GM19239 (cell line): ENCODE measurements around the gene FNTB.
A peak's percentile ranks its signal among the peaks of the same experiment; 100 is the strongest.

Experiments used
- DNase-seq: peaks from one replicate; pipeline ENCODE4 v3.0.0; 2011; ENCODE audit warnings: low spot score; ENCODE audit not compliant: insufficient read length
- FAIRE-seq: peaks from 2 replicates; lab custom pipeline; 2011; peaks lifted over from hg19 to GRCh38; lab: Jason Lieb, UNC

Gene FNTB

DNA sequence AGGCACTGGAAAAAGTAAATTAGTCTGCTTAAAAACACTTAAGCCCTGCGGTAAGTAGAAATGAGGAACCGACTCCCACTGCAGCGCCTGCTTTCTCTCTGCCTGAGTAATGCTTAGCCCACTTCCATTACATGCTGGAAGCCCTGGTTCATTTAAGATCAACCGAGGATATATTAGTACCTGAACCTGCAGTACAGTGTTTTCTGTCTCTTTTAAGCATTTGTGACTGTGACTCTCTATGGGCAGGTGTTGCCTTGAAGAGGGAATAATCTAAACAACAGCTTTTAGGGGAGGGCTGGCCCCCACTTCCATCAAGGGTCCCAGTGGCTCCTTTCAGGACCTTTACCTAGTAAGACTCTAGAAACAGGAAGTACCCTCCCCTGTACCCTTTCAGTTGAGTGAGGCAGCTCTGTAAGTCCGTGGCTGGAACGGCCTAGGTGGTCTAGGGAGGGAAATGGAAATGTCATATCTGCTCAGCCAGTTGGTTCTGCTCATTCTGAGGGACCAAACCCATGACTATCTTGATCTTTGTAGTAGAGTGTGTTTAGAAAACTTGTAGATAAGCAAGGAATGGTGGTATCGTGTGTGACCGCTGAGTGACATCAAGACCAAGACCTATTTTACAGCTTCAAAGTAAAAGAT lies 56.2 kb downstream of the FNTB start:
- DNase-seq = peak; percentile 21
- FAIRE-seq = no peak

DNA sequence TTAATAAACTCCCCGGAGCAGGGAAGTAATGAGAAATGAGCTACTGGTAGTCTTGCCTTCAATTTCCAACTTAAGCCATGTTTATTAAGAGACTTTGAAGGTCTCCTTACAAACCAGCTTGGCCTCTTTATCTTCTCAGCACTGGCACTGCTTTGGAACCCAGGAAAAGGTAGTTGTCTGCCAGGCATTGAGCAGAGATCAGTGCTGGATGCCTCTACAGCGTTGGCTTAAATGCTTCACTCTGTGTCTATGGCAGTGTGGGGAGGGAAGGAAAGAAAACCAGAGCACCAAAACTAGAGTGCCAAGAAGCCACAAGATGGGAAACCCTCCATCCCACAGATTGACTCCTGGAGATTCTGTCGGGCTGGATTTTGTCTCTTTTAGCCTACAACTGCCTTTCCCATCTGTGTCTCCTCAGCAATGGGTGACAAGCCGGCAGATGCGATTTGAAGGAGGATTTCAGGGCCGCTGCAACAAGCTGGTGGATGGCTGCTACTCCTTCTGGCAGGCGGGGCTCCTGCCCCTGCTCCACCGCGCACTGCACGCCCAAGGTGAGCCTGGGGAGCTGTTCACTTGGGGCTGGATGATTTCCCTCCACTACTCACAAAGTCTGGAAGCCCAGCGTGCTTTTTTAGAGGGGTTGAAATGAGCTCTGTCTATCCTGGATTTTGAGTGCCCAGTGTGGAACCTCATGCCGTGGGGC lies 57.3 kb downstream of the FNTB start:
- FAIRE-seq (no peak), DNase-seq (no peak)

DNA sequence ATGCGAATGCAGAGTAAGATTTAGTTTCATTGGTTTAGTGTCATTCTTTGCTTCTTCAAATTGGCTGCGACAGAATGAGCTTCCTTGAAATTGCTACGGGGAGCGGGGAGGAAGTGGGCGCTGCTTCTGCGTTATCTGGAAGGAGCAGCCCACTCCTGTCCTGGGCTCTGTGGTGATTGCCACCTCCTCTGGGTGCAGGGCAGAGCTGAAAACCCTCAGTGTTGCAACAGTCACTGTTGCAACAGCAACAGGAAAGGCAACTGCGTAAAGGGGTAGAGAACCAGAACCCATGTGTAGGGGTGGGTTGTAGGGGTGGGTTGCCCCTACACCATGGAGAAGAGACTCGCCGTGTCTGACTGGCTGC lies 57.9 kb downstream of the FNTB start:
- DNase-seq (no peak), FAIRE-seq (no peak)

DNA sequence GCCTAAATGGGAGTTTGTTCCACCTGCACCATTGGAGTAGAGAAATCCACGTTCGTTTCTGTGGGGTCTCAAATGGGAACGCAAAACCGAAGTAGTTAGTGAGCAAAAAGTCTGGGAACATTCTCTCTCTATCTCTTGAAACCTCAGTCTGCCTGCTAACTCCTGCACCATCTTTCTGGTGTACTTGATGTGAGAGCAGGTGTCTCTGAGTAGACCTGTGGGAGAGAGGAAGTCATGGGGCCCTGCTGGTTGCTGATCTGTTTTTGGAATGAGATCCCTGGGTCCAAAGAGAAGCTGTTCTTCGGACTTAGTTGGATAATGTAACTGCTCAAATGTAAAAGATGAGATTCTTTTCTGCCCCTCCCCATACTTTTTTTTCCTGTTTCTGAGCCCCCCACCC lies 58.3 kb downstream of the FNTB start:
- no peak for DNase-seq
- FAIRE-seq = no peak

DNA sequence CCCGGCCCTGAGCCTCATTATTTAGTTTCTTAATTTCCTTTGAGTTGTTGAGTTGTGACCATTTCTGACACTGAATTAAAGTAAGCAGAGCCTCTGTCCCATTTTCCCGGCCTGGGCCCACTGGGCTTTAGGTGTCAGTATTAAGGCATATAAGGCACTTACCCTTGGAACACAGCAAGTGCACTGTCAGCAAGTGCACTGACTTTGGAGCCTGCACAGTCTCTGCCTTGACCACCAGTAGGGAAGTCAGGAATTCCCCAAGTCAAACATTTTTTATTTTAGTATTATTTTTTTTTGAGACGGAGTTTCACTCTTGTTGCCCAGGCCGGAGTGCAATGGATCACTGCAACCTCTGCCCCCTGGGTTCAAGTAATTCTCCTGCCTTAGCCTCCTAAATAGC lies 59.0 kb downstream of the FNTB start:
- no peak for DNase-seq
- FAIRE-seq = no peak

DNA sequence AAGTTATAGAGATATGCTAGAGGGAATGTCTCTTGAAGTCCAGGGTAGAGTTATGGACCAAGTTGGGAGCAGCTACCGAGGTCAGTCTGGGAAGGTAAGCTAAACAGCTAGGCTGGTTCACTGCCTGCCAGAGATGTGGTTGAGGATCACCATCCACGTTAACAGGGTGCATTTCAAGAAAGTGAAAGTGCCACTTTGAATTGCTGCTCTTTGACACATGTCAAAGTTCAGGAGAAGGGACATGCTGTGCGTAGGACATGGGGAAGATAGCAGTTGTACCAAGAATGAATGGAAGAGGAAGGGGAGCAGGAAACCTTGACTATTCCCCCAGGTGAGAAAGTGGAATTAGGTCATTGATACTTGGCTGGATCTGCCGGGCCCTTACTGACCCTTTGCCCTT lies 66.1 kb downstream of the FNTB start:
- FAIRE-seq (no peak), DNase-seq (no peak)

DNA sequence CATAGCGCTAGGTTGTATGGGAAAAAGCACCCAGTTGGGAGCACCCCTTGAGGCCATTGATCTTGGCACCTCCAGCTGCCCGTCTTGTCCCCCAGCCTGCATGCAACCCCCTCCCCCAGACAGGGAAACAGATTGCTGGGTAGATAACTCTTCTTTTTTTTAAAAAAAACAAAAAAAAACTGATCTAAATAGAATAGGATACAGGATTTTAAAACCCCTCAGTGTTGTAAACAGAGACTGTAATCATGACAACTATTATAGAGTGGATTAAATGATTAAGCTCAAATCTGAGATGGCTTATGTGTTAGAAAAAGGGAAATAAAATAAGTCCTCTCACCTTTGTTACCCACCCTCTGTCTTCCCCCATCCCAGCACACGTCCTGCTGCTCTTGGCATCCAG lies 66.8 kb downstream of the FNTB start:
- no peak for FAIRE-seq

DNA sequence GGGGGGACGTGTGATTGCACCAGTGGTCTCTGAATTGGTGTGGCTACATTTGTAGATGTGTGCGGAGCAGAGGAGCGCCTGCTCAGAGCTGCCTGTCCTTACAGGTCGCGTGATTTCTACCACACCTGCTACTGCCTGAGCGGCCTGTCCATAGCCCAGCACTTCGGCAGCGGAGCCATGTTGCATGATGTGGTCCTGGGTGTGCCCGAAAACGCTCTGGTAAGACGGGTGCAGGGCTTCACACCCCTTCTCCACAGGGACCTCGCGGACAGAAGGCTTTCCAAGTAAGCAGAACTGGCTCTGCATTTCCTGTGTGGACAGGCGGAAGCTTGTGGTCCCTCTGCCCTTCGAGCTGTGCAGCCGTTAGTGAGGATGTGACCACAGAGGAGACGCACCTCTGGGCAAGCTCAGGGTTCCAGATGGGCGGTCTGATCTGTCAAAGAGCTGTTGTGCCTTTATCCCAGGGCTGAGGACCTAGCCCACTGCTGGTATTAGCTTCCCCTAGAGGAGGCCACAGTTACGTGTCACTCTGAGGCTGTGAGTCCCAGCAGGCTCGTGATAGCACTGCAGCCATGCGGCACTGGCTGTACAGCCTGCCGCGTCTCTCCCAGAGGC lies 67.9 kb downstream of the FNTB start:
- FAIRE-seq = no peak
- no peak for DNase-seq

More for the DNA sequence above, 66.8 kb downstream of the FNTB start:
- DNase-seq = no peak

DNA sequence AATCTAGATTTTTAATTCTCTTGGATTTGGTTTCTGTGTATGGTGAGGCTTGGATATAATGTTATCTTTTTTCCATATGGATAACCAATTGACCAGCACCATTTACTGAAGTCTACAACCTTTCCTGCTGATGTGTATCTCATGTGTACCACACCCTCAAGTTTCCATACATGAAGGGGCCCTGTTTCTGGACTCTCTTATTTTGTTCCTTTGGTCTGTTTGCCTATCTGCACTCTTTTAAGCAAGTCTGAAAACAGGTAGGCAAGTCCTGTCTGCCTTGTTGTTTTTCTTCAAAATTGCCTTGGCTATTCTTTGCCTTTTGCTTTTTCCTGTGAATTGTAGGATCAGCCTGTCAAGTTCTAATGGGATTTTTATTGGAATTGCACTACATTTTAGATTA lies 71.0 kb downstream of the FNTB start:
- DNase-seq = no peak
- FAIRE-seq = no peak

DNA sequence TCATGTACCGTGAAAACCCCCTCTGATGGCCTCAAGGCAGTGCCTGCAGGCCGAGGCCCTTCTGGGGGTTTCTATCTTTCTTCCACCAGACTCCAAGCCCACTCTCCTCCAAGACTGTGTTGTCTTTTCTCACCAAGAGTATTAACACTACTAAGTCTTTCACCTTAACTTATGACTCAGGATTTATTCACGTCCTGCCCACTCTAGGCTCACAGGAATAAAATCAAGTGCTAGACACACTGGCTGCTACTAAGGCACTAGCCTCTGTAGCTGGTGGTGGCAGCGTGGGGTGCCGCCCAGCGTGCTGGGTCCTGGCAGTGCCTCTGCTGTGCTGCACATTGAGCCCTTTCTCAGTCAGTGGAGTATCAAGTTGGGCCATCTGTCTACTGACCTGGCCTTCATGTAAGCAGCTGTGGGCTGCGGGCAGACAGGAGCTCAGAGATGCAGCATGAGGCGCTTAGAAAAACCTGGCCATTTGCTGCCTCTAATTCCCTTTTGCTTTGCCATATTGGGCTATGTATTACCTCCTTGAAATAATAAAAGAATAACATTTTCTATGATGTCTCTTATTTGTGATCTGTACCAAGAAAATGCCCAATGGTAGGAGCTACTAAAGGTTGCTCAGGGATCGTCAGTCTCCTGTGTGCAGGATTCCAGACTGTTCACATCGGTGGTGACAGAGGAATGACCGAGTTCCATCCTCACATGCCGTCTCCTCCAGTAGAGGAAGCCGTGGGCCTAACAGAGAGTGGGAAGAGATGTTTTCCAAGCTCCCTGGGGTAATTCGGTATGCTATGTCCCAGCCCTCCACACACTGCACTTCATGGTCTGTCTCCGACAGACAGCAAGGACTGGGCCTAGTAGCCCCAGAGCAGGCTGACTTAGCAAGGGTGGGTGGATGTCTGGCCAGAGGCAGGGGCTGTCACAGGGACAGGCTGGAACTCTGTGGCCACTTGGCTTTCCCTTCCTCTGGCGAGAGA lies 75.7 kb downstream of the FNTB start:
- FAIRE-seq (no peak), DNase-seq (no peak)

DNA sequence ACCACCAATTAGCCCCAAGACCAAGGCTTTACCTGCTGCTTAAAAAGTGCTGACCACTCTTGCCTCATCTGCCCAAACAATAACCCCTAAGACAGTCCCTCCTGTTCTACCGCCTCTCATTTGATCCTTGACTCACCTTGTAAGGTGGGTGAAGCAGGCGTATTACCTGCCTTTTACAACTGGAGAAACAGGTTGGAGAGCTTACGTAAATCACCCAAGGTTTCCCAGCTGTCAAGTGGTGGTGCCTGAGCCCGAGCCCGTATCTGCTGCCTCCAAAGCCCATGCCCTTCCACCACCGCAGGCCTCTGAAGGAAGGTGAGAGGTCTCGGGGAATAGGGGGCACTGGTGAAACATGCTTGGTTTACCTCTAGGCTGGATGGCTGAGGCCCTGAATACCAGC lies 79.0 kb downstream of the FNTB start:
- DNase-seq = no peak
- FAIRE-seq = no peak

DNA sequence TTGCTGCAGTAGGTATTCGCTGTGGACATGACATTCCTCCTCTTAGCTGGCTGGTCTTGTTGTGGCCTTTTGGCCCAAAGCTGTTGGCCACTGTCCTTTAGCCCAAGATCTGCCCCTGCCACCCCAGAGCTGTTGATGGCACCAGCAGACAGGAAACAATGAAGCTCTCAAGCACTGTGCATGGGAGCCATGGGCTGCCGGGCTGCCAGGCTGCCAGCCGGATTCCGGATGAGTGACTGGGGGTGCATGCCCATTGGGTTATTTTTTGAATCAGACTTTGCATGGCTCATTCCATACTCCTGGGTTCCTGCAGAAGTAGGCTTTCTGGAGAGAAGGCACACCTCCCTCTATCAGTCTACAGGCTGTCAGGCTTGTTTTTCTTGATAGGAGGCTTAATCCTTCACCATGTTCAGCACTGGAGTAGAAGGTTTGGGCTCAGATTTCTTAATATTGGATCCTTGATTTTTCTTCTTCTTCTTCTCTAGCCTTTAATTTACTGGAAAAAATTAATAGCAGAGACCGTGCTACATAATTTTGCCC lies 83.2 kb downstream of the FNTB start:
- DNase-seq (no peak), FAIRE-seq (no peak)

DNA sequence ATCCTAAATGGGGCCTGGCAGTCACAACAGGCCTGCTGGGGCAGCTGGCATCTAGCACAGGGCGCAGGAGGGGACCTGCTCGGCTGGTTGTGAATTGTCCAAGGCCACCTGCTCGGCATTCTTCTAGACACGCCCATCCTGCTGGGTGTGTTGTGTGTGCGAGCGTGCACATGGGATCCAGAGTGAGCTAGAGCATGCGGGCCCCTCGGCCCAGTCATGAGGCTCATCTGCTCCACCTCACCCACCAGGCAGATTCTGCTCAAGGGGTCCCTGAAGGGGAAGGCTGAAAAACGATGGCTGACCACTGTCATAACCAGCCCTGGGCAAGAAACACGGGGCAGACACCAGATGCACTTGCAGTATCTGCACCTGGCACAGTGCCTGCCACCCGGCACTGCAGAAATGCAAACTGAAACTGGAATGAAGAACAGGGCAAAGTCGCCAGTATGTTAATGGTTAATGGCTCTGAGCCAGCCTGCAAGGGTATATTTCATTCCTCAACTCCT lies 83.8 kb downstream of the FNTB start:
- DNase-seq (peak; percentile 24), FAIRE-seq (peak; percentile 83)

DNA sequence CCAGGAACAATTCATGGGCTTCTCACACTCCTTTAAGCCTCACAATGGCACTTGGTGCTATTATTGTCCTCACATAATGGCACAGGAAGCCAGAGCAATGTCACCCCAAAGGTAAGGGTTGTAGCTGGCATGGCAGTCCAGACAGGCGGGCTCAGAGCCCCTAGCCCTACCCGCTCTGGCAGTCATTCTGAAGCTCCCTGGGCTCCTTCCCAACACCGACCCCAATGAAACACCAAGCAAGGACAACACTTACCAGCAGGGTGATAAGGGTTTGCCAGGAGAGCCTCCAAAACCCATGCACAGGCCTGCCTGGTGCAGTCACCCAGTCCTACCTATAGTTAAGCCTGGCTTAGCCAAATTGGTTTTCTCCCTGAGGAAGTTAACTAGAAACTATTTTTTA lies 84.8 kb downstream of the FNTB start:
- no peak for DNase-seq
- FAIRE-seq = no peak

DNA sequence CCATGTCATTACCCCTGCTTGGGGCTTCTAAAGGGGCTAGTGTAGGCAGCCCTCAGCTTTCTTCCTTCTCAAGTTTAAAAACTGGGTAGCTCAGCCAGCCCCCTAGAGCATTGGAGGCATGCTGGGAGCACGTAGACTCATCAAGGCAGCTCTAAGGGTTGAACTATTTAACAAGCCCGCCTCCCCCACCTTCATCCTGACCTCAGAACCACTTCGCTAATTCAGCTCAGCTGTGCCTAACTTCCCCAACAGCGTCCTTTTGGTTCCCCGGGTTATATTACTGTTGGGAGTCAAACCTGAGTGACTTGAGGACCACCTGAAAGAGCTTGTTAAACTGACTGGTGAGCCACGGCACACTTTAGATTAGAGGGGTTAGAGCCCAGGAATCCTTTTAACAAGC lies 85.6 kb downstream of the FNTB start:
- peak; percentile 81 for FAIRE-seq
- no peak for DNase-seq

DNA sequence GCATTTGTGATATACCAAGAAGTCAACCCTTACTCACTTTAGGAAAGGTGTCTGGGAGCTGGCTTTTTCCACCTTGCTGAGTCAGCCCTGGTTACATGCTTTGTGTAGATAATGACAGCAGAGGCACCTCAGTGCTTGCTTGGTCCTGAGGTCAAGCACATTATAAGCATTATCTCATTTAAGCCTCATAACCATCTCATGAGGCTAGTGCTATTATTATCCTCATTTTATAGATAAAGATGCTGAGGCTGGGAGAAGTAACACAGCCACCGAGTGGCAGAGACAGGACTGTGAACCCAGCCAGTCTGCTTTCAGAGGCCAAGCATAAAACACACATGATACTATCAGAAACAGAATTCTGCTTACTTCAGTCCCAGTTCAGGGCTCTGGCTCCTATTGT lies 86.2 kb downstream of the FNTB start:
- FAIRE-seq (no peak), DNase-seq (no peak)

DNA sequence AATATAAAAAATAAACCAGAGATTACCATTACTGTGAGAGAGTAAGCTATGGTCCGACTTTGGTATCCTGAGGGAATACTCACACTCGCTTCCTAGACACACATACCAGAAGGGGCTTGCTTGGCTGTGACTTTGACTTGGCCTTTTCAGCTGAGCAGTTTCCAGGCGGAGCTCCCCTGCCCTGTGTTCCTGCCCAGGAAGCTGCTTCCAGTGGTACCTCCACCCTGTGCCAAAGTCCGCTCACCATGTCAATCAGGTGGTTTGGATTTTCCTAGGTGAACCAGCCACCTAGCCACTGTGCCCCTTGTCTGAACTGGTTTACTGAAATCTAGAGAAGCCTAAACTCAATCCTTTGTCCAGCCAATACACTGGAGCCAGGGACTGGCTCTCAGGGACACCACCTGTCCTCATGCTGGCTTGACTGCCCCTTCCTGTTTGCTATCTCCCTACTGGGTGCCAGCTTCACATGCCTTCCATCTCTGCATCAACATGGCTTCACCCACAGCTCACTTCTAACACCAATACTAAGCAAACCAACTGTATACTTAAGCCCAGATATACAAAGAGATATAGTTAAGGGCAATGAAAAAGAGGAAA lies 87.0 kb downstream of the FNTB start:
- FAIRE-seq (no peak), DNase-seq (no peak)

DNA sequence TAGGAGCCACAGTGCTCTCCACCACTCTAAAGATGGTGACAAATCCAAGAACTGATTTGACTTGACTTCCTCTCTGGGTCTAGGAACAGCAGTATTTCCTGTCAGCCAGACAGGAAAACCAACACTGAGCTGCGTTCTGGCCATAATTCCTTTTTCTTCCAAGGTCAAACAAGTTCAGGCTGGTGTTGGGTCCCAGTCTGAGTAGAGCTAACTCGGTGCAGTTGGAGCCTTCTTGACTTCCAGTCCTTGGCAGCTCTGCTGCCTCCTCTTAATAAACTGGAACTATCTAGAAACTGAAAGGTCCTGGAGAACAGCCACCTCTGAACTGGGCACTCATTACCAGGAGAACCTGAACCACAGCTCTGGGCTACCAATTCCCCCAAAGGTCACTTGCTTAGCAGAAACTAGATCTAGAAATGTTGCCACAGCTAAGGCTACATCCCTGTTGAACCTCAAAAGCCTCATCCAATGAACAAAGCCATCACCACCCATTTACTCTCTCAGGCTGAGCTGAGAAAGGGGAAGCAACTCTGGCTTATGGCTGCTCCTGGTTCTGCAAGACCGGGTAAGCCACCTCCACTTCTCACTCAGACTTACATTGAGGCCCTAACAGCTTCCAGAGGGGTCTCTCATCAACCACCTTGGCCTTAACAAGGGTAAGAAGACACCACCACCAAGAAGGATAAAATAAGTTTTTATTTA lies 87.9 kb downstream of the FNTB start:
- DNase-seq = no peak
- FAIRE-seq = peak; percentile 61

DNA sequence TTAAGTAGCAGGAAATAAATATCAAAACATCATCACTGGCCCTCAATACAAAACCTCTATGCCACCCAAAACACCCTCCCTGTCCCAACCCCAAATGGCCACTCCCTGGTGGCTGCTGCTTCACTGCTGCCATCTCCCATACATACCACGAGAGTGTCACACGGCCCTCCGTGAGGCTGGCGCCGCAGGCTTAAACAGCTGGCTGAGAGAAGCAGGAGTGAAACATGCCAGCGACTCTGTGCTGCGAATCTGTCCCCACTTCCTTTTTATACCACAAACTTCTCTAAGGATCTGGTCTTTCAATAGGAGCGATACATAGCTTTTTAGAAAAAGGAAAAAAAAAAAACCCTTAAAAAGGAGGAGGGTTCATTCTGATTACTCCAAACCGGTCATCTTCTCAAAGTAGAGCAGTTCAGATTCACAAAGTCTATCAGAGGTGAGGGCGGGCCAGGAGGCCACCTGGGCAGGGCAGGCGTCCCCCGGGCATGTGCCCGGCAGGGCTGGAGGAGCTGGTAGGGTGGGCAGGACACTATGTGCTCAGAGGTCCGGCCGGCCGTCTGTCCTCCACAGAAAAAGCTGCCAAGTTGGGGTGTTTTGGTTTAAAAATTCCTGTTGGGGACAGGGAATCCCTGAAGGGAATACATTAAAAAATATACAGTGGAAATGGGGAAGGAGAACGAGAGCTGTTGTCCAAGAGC lies 89.1 kb downstream of the FNTB start:
- no peak for DNase-seq
- FAIRE-seq = no peak
